Pons (tissue), 1 donor: ENCODE data around the gene OBSCN.

ENCODE experiments used
- DNase-seq: peaks from one replicate; pipeline ENCODE4 v3.0.0-alpha.2; 2016; ENCODE audit warnings: low spot score

The OBSCN gene

DNA sequence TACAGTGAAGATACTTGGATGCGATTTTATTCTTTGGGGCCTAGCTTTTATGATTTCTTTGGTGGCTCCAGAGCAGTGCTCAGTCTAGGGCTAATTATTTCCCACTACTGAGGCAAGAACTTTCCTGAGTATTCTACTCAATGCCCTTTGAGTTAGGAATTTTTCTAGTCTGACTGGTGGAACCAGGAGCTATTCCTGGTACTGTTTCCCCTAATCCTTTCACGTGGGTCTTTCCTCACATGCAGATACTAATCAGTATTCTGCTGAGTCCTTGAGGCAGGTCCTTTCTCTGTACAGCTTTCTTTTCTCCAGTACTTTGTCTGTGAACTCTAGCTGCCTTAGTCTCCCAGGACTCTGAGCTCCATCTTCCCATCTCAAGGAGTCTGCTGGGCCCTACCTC lies 122.0 kb downstream of the OBSCN start:
- DNase-seq, result no peak

DNA sequence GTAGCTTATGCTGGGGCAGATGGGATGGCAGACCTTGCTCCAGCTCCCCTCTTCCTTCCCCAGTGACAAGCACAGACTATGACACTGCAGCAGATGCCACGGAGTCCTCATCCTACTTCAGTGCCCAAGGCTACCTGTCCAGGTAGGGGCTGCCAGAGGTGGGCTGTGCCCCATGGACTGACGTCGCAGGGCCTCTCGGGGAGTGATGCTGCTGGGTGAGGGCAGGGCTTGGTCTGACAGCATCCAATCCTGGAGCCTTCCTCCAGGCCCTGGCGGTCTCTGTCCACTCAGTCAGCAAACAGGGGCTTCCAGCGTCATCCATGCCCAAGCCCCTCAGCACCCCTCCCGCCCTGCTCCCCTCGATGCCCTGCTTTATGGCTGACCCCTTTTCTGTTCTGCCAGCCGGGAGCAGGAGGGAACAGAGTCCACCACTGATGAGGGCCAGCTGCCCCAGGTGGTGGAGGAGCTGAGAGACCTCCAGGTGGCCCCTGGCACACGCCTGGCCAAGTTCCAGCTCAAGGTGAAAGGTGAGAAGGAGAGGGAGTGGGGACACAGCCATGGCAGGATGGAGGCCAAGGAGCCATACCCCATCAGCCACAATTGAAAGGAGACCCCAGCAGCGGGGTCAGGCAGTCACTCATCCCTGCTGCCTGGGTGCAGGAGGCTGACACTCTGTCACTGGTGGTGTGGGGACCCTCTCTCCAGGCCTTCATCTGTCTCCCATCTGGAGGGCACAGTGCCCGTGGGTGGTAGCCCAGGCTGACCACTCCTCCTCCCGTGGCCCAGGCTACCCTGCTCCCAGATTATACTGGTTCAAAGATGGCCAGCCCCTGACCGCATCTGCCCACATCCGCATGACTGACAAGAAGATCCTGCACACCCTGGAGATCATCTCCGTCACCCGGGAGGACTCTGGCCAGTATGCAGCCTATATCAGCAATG lies 125.2 kb downstream of the OBSCN start:
- no peak for DNase-seq

DNA sequence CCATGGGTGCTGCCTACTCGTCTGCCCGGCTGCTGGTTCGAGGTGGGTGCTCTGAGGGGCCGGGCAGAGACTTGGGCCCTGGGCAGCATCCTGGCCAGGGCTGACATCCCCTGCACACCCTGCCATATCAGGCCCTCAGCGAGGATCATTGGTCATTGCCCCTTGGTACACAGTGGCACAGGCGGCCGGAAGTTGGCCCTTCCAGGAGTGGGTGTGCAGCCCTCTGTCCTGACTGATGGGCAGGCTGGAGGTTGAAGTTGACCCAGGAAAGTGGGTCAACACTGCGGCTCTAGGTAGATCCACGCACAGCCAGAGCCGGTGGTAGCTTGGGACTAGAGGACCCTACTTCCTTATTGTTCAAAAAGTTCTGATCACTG lies 125.9 kb downstream of the OBSCN start:
- no peak for DNase-seq

DNA sequence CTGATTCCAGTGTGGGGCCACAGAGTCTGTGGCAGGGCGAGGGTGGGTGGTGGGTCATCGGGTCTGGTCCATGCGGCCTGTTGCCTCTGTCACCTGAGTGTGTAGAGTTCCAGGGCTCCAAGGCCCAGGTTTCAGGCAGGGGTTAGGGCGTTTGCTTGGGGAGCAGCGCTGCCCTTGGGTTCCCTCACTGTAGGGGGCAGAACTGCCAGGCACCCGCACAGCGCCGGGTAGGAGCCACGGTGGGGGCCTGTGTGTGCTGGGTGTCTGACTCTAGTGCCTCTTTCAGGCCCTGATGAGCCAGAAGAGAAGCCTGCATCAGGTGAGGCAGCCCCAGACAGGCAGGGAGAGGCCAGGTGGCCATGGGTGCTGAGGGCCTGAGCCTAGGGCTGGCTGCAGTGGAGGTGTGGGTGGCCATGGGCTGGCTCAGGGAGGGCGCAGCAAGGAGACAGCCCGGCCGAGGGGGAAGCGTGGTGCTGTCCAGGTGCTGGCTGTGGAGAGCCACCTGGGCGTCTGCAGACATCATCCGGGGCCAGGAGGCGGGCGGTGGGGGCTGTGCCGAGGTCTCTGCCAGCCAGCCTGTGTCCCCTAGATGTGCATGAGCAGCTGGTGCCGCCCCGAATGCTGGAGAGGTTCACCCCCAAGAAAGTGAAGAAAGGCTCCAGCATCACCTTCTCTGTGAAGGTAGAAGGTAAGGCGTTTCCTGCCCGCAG lies 126.5 kb downstream of the OBSCN start:
- DNase-seq, result no peak

DNA sequence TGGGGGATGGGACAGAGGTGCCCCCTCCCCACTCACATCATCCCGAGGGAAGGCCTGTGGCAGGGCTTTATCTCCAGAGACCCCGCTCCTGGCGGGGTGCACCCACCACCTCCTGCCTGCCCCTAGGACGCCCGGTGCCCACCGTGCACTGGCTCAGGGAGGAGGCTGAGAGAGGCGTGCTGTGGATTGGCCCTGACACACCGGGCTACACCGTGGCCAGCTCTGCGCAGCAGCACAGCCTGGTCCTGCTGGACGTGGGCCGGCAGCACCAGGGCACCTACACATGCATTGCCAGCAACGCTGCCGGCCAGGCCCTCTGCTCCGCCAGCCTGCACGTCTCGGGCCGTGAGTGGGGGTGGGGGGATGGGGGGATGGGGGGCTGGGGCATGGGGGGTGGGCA lies 127.1 kb downstream of the OBSCN start:
- DNase-seq, result no peak

DNA sequence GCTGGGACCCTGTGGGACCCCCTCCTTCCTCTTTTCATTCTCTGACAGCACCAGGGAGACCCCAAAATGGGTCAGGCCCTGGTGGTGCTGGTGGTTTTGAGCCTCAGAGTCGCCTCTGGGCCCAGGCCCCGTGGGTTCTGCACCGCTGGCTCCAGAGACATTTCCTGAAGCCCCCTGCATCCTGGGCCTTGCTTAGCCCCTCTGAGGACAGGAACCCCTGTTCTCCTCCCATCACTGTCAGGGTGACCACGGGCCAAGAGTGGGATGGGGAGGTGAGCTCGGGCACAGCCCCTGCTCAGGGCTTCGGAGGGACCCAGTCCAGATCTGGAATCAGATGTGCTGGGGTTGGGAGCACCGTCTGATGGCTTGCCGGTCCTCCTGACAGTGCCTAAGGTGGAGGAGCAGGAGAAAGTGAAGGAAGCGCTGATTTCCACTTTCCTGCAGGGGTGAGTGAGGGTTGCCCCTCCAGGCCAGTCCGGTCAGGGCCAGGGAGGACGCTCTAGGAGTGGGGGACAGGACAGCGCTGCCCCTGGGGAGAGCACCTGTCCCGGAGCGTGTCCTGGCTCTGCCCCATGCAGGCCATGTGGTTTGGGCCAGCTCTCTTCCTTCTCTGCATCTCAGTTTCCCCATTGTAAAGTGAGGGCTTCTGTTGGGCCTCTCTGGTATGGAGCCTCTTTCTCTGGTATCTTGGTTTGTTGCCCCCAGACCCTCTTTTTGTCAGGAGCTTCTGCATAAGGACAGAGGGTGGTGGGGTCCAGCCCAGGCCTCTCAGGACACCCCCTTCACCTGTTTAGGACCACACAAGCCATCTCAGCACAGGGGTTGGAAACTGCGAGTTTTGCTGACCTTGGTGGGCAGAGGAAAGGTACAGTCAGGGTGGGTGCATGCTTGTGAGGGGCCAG lies 127.8 kb downstream of the OBSCN start:
- no peak for DNase-seq

DNA sequence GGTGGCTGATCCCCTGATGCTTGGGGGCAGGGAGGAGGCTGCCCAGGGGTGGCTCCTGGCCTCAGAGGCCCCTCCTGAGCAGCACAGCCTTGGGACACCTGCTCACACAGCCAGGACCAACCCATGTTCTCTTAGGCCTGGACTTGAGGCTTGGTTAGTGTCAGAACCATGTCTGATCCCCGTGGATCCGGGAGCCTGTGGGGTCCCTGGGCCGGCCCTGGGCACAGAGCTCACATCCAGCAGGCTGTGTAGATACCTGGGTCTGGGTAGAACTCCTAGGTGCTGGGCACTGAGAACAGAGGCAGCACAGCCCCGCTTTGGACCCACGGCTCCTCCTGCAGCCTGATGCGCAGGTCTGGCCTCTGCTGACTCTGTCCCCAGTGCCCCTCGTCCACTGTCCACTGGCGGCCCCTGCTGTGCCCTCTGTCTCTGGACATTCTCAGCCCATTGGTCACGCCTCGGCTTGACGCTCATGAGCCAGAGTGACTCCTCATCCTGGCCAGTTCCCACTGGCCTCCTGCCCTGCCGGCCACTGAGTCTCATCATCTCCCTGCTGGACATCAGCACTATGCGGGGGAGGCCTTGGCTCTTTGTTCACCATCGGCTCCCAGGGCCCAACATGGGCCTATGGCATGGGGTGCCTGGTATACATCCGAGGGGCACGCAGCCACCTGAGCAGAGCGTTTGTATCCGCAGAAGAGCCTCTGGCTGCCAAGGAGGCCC lies 128.6 kb downstream of the OBSCN start:
- no peak for DNase-seq

DNA sequence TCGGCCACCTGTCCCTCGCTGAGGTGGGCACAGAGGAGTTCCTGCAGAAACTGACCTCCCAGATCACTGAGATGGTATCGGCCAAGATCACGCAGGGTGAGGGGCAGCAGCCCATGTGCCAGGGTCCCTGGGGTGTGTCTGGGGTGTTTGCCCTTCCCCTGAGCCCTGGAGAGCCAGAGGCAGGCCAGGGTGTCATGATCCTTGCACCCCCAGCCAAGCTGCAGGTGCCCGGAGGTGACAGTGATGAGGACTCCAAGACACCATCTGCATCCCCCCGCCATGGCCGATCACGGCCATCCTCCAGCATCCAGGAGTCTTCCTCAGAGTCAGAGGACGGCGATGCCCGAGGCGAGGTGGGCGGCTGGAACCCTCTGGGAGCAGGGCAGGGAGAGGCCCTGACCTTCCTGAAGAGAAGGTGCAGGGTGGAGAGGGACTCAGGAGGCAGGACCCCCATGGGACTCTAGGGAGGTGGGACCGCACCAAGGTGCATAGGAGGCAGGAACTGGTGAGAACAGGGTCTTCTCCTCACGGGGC lies 129.3 kb downstream of the OBSCN start:
- DNase-seq, result no peak

DNA sequence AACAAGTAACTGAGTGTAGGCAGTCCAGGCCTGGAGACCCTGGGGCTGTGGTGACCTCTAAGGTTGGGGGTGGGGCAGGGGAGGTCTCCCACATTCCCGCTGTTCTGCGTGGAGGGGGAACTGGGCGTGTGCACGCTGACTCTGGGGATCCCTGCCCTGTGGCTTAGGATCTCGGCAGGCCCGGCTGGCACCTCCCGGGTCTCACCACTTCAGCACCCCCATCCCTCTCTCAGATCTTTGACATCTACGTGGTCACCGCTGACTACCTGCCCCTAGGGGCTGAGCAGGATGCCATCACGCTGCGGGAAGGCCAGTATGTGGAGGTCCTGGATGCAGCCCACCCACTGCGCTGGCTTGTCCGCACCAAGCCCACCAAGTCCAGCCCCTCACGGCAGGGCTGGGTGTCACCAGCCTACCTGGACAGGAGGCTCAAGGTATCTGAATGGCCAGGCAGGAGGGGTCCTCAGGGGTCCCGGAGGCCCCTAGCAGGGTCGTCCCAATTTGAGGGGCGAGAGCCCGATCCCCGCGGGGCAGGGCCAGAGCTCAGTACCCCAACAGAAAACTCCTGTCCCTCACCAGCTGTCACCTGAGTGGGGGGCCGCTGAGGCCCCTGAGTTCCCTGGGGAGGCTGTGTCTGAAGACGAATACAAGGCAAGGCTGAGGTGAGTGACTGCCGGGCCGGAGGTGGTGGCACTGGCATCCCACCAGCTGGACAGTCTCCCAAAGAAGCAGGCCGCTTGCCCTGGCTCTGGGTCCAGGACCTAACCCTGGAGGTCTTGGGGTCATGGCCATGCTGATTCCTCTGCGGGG lies 130.1 kb downstream of the OBSCN start:
- DNase-seq, result no peak

DNA sequence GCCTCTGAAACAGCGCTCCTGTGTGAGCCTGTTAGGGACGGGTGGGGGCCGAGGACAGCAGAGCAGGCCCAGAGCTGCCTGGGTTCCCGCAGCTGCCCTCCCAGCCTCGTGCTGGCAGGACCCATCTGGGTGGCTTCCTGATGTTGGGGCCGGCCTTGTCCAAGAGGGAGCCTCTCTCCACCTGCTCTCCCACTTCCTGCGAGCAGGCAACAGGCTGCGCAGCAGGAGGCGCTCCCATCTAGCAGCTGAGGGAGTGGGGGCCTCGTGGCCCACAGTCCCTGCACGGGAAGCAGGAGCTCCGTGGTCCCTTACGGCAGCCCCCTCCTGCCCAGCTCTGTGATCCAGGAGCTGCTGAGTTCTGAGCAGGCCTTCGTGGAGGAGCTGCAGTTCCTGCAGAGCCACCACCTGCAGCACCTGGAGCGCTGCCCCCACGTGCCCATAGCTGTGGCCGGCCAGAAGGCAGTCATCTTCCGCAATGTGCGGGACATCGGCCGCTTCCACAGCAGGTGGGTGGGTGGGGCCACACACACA lies 130.7 kb downstream of the OBSCN start:
- no peak for DNase-seq

DNA sequence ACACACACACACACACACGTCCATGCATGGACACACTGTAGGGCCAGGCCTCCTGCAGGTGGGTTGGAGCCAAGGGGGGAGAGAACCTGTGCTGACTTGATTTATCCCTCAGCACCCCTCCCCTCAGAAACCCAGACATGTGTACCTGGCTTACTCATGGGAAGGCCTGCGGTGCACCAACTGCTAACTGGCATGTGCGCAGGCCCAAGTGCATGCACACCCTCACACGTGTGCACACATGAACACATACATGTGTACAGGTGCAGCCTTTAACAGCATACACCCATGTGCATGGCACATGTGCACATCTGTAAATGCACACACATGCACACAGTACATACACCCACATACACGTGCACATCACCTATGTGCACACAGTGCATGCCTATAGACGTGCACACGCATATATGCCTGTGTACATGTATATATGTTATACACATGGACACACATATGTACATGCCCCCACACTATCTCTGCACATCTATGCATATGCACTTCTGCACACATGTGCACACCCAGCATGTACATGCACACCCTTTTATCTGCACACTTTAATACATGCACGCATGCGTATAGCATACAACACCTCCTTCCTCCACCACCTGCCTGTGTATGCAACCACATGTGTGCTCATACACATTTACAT lies 131.3 kb downstream of the OBSCN start:
- no peak for DNase-seq

DNA sequence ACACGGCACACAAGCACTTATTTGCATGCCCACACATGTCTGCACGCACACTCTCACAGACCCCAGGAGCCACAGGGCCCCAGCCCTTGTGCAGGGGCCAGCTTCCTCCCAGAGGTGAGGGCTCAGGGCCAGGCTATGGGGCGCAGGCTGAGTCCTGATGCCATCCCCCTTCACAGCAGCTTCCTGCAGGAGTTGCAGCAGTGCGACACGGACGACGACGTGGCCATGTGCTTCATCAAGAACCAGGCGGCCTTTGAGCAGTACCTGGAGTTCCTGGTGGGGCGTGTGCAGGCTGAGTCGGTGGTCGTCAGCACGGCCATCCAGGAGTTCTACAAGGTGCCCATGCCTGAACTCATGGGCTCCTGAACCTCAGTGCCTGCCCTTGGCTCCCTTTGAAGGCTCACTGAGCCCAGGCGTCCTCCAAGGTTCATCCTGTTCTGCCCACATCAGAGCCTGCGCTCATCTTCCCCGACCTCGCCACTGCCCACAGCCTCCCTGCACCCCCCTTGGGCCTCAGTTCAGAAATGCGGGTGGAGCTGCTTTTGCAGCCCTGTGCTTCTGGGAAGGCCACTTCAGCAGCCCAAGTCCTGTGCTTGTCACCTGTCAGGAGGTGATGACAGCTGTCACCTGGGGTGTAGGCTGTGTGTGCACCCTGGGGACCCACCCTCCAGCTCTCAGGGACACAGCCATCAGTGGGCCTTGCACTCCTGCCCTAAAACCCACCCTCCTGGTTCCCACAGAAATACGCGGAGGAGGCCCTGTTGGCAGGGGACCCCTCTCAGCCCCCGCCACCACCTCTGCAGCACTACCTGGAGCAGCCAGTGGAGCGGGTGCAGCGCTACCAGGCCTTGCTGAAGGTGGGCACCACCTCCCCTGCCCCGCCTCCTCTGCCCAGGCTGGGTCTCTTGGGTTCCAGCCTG lies 132.2 kb downstream of the OBSCN start:
- DNase-seq, result no peak

DNA sequence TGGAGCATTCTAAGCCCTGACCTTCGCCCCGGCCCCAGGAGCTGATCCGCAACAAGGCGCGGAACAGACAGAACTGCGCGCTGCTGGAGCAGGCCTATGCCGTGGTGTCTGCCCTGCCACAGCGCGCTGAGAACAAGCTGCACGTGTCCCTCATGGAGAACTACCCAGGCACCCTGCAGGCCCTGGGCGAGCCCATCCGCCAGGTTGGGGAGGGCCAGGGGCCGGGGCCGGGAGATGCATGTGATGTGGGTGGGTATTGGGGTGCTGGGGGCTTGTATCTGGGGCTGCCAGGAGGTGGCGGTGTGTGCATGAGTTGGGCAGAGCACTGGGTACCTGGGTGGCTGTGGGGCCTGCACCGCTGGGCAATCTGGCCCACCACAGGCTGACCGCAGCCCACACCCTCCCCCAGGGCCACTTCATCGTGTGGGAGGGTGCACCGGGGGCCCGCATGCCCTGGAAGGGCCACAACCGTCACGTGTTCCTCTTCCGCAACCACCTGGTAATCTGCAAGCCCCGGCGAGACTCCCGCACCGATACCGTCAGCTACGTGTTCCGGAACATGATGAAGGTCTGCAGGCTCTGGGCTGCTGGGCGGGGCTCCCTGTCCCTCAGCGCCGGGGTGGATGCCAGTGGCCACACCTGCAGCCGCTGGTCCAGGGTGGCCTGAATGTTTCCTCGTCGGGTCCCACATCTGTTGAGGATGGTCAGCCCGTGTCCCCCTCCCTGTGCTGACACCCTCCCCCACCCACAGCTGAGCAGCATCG lies 133.0 kb downstream of the OBSCN start:
- no peak for DNase-seq

DNA sequence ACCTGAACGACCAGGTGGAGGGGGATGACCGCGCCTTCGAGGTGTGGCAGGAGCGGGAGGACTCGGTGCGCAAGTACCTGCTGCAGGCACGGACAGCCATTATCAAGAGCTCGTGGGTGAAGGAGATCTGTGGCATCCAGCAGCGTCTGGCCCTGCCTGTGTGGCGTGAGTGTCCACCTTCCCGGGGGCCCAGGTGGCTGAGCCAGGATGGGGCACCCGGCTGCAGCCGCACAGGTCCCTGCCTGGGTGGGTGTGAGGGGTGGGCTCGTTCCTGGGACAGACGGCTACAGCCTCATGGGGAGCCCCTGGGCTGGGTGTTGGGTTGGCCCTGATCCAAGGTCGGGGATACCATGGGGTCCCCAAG lies 133.6 kb downstream of the OBSCN start:
- no peak for DNase-seq

DNA sequence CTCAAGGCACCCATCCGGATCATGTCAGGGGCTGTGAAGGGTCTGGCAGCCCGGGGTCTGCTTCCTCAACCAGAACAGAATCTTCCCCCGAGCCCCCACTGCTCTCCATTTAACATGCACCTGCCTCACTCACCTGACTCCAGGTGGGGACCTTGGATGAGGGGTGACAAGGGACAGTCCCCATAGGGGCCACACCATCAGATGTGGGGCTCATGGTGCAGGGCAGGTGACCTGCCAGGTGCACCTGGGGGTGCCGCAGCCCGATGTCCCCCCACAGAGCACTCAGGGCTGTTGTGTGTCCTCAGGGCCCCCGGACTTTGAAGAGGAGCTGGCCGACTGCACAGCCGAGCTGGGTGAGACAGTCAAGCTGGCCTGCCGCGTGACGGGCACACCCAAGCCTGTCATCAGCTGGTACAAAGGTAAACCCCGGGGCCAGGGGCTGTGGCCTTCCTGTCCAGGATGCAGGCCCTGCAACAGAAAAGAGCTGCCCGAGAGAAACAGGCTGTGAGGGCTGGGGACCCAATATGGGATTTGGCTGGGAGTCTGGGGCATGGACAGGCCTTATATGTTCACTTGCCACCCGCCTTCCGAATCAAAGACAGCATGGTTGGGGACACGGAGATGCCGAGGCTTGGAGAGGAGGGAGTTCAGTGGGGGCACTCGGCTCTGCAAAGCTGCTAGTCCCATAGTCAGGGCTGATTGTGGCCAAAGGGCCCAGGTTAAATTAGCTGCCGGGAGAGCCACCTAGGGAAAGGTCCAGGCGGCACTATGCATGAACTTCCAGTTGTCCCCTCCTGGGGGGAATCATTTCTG lies 134.2 kb downstream of the OBSCN start:
- DNase-seq, result no peak

DNA sequence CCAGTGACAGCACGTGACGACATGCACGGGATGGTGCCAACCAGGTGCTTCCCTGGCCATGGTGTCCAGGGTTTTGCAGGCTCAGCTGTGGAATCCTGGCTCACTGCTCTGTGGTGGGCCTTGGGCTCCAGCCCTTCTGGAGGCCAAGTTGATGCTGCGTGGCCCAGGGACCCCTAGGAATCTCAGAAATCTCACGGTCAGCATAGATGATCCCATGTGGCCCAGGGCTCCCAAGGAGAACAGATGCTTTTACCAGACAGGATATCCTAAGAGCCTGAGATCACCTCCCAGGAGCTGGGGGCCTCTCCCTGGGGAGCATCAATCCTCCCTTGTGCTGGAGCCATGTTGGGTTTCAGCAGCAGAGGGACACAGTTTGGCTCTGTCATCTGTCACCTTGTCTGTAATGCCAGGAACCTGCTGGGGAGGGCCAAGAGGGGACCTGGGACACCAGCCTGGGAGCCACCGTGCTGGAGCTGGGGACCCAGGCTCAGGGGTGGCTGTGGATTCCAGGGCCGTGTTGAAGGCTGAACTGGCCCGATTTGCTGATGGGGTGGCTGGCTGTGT lies 134.9 kb downstream of the OBSCN start:
- DNase-seq, result no peak

DNA sequence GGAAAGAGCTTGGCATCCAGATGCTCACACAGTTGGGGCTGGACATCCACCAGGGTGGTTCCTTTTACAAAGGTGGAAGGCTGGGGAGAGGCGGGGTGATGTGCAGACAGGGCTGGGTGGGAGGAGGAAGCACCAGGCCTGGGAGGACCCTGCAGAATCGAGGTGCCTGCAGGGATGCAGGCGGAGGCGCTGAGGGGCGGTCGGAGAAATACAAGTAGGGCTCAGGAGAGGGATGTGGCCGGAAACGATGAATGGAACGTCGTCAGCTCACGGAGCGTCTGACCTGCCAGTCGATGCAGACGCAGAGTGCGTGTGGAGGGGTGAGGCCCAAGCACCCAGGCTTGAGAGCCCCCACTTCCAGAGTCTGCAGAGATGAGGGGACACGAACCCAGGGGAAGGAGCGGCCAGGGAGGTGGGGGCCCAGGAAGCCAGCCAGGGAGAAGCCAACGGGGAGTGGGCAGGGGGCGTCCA lies 135.4 kb downstream of the OBSCN start:
- no peak for DNase-seq
